AG20443 (cell line): ENCODE measurements around the gene ZFP69B.

ENCODE experiments used
- DNase-seq: peaks from one replicate; pipeline ENCODE4 v3.0.0; 2012; ENCODE audit warnings: low spot score, mixed read lengths

The ZFP69B gene

DNA sequence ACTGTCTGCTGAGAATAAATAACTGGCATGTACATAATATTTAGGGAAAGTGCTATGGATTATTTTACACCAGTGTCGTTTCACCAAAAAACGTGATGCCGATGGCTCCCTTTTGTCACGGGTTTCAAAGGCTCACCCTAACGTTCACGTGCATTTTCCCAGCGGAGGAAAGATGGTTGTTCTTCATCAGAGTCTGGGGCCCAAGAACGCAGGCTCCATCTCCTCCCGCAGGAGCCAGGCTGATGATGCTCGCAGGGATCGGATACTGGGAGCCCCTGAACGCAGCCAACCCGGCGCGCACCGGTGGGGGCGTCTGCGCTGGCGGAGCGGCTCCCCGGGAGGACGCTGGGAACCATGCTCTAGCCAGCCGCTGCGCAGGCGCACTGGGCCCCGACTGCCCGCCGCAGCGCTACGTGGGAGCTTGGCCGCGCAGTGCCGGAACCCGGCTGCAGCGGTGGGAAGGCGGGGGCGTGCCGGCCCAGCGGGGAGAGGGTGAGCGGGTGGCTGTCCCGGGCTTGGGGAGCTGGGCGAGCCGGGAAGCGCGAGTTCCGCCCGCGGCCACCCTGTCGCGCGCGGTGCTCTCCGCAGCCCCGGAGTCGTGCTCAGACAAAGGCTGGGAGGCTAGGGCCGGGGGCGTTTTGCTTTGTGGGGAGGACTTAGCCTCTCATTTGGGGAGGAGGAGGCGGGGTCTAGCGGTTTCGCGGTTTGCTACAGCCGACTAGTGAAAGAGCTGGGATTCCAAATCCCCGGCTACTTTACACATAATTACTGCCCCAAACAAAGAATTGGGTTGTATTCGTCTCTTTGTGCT, at the start of gene ZFP69B:
Gene ZFP69B, plus strand, starts transcription at position 793 of the 811 bp plus-strand sequence. CDS start 486 bp downstream, outside the sequence.
- DNase-seq = peak; percentile 100

DNA sequence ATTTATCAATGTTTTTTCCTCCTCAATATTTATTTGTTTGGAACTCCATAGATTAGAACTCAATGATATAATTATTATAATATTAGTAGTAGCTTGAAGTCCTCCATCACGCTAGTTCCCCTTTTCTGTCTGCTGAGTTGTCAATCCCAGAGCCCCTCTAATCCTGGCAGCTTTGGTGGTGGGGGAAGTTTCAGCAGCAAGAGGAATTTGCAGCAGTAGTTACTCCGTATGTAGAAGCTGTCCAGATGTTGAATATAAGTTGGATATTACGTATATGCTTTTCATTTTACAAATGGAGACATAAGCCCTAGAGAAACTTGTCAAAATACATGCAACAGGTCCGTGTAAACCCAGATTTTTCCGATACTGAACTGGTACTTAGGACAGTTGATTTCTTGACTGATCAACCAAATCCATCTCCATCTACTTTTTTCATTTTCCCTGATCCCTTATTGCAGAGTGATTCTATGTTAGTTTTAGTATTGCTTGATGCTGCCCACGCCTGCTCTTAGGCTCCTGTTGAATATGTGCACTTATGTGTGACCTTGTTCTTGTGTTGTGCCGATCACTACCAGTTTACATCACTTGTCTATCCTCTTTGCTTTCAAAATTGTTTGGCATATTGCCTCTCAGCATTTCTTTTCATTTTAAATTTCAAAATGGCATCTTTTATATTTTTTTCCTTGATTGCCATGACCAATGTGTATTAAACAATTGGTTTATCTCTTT, 48.6 kb upstream of the ZFP69B start:
- DNase-seq = no peak

DNA sequence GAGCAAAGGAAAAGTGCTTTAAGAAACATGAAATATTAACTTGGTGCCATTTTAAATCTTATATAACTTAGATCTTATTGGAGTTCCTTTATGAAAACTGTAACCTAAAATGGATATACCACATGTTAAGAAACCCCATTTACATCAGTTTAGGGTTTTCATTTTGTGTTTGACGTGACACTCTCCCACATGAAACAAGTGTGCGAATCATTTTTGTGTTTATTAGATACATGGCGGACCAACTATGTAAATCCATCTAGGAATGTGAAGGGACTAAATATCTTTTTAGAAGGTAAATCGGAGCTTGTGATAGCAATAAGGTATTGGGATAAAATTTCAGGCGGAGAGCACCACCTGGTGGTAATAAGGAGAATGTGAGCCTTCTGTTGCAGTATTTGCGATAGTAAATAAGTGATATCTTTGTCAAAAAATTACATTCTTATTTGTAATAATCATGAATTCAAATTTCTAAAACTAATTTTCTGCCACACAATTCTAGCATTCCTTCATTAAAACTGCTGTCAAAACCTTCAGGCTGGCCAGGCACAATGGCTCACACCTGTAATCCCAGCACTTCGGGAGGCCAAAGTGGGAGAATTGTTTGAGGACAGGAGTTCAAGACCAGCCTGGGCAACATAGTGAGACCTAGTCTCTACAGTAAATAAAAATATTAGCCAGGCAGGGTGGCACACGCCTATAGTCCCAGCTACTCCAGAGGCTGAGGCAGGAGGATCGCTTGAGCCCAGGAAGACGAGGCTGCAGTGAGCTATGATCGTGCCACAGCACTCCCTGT, 45.4 kb upstream of the ZFP69B start:
- peak; percentile 50 for DNase-seq

DNA sequence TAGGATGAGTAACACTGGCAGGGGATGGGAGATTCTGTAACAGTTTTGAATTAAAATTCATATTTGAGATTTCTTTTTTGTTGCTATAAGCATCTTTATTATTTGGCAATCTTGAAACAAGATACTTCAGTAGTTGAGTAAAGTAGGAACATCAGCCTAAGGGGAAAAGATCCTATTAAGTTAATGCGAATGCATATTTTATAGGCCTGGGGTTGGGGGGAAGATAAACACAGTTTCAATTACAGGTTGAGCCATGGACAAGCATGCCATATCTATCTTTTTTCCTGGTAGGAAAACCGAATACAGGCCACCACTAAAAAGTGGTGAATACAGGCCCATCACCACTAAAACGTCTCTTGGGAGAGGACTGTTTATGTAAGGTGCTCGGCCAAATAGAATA, 44.5 kb upstream of the ZFP69B start:
- no peak for DNase-seq

DNA sequence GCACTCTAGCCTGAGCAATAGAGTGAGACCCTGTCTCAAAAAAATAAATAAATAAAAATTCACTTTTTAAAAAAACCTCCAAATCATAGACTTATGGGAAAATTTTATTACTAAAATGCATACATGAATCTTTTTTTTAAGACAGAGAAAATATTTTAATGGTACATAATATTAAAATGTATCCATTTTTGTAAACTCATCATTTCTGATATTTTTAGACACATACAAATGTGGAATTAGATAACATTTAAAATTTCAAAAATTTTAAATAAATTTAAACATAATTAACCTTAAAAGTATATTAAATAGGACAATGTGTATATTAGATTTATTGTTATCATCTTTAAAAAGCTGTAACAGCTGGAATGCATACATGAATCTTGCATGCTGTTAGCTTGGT, 42.8 kb upstream of the ZFP69B start:
- no peak for DNase-seq

DNA sequence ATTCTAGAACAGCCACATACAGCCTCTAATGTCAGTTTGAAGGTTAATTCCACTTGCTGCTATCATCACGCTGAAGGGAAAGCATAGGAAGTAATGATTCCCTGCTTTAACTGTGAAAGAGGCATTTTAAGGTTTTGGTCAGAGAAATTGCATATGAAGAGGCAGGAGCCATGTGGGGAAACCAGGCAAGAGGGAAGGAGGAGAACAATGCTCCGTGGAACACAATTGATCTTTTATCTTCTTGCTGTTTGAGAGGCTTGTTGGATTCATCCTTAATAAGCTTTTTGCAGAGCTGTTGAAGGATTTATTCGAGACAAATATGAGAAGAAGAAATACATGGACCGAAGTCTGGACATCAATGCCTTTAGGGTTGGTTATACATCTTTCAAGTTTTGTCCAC, 40.8 kb upstream of the ZFP69B start:
- DNase-seq = no peak

DNA sequence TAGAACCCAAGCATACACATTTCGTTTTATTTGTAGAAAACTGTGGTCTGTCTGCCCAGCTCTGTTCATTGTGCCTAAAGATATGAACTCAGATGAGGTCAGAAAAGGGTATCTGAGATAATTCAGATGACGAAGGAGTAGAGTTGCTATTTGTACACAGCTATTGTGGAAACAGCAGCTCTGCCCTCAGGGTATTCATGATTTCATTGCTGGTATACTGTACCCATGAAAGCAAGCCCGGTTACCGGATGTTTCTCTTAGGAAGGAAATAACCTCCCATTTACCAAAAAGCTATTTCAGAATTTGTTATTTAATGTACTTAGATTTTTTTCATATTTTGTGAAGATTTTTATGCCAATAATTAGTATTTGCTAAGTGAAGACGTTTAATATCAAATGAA, 39.0 kb upstream of the ZFP69B start:
- DNase-seq = no peak

DNA sequence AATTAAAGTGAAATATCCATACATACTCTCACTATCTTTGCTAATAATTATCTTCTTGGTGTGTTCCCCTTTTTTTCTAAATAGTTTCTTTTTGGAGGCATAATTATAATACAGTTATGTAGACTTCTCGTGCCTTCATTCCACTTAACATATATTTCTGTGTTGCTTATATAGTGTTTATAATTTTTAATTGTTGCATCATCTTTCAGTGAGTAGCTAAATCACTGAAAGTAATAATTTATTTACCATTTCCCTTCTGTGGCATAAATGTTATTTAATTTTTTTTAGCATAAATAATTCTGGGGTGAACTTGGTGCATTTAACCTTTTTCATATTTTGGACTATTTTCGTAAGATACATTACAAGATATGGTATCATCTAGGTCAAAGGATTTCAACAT, 38.4 kb upstream of the ZFP69B start:
- DNase-seq = no peak

DNA sequence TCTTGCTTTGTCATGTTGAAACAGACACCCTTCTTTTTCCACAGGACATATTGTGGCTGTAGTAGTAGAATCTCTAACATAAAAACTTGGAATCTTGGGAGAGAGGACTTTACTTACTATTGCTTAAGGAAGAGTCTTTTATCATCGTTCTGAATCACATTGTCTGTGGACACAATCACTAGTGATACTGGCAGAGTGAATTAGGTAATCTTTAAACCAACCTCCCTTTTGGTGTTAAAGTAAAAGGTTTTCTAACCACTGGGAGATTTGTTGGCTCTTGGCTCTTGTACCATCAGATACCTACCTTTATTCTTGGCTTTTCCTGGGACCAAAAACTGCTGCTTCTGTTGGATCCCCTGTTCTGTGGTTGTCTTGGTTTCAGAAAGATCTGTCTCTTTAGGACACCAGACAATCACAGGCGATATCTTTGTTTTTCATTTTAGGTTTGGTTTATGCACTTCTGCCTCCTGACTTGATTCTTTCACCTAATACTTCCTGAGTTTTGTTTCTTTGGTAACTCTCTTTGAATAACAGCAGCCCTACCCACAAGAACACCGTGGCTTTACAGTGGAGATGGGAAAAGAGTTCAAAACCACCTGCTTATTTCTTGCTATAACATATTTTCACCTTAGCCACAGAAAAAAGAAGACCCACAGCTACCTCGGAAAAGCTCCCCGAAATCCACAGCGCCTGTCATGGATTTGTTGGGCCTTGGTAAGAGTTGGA, 36.6 kb upstream of the ZFP69B start:
- DNase-seq = no peak

DNA sequence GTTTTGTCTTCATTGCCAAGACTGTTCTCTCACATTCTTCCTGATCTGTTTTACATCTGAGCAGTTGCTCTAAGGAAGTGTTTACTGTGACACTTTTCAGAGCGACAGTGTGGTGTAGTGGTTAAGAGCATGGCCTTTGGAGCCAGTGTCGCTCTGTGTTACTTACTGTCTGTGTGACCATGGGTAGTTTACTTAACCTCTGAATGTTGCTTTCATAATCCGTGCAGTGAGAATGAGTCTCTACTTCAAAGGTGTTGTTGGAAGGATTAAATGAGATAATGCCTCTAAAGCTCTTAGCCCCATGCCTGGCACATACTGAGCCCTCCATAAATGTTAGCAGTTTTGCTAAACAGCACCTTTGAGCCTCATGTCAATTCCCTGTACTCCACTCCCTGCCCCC, 35.9 kb upstream of the ZFP69B start:
- DNase-seq = no peak

DNA sequence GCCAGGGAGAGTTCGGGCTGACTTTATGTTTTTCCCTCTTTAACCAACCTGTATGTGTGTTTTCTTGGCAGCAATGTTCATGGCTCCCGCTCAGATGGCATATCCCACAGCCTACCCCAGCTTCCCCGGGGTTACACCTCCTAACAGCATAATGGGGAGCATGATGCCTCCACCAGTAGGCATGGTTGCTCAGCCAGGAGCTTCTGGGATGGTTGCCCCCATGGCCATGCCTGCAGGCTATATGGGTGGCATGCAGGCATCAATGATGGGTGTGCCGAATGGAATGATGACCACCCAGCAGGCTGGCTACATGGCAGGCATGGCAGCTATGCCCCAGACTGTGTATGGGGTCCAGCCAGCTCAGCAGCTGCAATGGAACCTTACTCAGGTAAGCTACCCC, 33.6 kb upstream of the ZFP69B start:
- no peak for DNase-seq

DNA sequence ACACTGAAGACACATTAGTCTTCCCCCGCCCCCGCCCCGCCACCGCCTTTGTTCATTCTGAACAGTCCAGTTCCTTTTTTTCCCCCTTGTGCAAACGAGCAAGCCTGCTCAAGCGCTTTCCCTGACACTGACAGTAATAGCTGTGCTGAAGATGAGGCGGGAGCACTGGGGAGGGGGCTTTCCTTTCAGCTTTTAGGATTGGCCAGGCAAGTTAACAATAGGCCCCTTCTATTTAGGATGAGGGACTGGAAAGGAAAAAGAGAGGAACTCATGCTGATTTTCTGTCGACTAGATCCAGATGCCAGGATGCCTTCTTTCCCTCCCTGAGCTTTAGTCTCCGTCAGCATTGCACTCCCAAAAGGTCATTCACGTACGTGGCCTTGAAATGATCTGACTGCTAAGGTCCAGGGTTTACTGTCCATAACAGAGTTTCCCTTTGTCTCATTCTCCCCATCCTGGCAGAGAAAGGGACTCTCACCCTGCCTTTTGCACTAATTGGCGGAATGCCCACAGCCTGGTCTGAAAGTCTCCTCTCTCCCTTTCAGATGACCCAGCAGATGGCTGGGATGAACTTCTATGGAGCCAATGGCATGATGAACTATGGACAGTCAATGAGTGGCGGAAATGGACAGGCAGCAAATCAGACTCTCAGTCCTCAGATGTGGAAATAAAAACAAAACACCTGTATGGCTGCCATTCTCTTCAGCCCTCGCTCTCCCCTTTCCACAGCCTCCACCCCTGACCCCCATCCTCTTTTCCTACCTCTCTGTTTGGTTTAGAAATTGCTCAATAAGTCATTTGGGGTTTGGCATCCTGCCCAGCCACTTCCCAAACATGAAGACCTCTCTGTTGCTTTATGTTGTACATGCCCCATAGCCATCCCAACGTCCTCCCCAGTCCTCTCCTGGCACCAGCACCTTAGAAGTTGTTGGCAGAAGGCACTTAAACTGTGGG, 28.6 kb upstream of the ZFP69B start:
- no peak for DNase-seq

DNA sequence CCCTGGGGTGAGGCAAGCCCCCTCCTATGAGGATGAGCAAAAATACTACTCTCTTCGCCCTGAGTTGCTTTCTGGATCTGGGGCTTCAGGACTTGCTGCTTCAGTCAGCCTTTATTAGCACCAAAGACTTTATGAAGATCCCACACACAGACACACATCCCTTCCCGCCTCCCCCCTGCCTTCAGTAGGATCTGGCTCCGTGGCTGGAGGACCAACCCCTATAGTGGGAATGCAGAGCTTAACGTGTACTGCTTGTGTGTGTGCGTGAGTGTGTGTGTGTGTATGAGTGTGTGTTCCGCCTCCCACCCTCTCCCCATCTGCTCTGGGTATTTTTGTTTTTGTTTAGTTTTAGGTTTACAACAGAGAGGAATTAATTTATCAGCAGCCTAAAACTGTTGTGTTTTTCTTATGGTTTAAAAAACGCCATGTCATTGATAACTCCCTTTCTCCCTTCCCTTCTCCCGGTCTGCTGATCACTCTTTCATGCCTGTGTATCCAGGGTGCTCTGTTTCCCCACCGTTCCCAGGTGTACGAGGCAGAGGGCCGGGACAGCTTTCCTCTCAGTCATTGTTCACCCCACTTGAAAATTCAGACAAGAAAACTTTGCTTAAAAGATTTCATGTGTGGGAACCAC, 27.5 kb upstream of the ZFP69B start:
- DNase-seq = no peak

DNA sequence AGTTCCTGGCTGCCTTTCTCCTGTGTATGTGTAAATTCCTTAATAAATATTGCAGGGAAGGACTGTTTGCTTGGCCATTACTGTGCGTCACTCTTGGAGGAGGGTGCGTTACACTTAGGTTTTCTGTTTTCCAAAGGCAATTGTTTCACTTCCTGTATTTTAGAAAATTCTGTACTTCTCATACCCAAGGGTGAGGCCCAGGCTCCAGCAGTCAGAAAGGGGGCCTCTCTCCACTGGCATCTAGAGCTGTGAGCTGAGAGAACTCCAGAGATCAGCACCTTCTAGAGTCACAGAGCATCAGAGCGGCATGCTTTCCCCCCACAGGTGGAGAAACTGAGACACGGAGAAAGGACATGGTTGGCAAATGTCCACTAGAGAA, 27.0 kb upstream of the ZFP69B start:
- no peak for DNase-seq

DNA sequence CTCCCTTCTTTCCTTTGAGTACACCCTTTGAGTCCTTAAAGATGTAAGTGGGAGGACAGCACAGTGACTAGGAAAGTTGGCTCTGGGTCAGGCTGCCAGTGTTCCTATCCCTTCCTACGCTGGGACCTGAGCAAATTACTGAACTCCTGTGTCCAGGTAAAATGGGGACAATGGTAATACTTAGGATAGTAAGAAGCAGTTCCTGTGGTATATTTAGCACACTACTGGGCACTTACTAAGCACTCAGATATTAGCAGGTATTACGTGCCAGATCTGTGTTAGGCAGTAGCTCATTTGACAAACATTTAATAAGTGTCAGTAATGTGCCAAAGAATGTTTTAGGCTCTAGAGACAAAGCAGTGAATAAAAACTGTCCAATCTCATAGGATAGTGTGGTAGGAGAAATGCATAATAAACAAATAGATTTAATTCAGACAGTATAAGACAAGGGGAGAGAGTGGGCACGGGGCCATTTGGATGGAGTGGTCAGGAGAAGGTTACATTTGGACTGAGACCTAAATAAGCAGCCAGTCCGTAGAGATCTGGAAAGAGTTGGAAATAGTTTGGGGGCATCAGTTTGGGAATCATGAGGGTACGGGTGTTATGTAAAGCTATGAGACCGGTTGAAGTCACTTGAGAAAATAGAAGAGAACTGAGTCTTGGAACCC, 26.2 kb upstream of the ZFP69B start:
- DNase-seq = no peak

DNA sequence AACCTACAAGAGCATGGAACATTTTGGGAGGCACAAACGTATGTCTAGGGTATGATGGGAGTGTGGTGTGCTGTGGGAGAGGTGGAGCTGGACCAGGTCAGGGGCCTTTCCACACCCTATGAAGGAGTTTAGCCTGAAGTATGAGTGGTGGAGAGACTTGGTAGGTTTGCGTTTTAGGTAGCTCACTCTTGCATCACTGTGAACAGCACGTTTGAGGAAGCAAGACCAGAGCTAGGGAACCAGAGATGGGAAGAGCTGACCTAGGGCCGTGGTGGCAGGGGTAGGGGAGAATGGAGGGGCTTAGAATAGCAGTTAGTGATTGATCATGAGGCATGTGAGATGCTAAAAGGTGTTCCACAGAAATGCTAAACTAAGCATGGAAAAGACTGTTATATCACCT, 25.1 kb upstream of the ZFP69B start:
- DNase-seq = no peak

DNA sequence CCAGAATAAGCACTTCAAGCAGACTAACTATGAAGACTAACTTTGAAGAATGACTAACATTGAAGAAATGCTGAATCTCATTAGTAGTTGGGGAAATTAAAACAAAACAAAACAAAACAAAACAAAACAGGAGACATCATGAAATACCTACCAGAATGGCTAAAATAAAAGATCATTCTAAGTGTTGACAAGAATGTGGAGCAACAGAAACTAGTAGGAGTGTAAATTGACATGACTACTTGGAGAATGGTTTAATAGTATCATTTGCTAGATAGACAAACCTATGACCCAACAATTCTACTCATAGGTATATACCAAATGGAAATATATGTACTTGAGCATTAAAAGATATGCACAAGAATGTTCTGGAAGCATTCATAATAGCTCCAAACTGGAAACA, 18.9 kb upstream of the ZFP69B start:
- no peak for DNase-seq

DNA sequence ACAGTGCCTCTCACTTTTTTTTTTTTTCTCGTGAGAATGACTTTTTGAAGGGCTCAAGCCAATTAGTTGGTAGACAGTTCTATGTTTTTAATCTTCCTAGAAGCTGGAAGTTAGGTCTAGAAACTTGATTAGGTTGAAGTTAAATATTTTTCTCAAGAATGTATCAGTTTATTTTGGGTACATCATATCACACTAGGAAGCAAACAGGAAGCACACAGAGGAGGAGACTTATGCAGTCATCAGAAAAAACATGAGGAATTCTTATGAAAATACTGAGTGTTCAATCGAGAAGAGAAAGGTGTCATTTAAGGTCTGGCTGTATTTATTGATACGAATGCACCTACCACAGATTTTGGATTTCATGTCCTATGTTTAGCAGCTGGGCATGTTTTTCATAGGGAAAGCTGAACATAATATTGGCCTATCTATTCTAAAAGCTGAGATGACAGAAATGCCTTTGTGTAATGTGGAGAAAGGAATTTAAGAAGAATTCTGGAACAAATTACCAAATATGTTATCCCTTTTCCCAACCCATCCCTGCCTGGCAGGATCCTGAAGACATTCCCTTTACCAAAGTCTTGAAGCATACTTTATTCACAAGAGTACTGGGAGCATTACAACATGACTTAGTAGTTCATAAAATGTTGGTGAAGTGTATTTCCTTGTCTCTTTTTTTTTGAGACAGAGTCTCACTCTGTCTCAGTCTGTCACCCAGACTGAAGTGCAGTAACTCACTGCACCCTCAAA, 17.5 kb upstream of the ZFP69B start:
- DNase-seq = peak; percentile 38

DNA sequence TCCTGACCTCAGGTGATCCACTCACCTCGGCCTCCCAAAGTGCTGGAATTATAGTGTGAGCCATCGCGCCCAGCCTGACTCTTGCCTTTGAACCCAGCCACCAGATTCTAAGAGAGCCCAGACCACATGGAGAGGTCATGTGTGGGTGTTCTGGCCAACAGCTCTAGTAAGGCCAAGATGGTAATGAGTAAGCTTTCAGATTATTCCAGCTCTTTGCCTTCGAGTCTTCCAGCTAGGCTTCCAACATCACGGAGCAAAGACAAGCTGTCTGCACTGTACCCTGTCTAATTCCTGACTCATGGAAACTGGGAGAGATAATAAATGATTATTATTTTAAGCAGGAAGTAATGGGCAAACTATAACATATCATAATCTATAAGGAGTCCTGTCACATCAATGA, 14.8 kb upstream of the ZFP69B start:
- peak; percentile 18 for DNase-seq
